ENCODE measurements around the gene THRB.

The THRB gene

DNA sequence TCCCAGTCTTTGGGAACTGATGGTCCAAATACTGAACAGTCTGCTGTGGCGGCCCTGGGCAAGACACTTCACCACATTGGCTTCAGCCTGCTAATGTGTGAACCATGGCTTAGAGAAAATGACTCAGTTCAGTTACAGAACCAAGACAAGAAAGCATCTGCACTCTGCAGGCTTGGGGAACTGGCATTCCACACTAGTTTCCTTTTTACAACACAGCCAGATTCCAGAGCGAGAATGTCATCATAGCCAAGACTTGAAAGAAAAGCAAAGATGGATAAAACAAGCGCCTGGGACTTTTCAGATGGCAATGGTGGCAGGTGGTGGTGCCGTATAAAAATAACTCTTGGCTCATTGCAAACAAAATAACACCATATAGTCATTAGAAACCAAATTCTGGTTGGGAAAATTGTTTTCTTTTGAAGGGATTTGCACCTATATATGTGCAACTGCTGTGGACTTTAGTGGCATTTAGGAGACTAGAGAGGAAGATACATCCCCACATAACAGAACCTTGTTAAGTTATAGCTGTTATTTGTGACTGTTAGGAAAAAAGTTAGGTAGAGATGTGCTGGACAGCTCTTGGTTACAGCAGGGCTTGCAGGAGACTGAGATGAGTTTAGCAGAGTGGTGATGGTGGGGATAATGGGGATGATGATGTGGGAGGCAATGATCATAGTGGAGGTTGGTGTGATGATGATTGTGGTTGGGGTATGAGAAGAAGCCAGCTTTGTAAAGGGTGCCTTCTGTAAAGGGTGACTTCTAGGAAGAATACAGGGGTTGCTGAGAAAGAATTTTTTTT, 273.6 kb downstream of the THRB start (continued):
- no peak for TF ChIP-seq ZNF16 (tag by site-specific recombination; IDR thresholded peaks at IDR 0.05; ENCODE audit: low read depth)

DNA sequence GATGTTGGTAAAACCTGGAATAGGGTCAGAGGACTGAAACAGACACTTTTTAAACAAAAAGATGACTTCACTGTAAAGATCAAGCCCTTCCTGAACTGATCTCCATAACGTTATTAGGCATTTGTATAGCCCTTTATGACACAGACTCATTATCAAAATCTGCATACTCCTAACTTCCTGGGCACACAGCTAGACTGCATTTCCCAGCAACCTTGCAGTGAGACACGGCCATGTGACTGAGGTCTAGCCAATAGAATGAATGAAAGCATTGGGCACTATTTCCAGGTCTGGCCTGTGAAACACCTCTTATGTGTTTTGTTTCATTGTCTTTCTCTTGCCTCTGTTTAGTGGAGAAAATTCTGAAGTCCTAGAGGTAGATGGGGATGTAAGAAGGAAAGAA, 279.1 kb downstream of the THRB start:
- H3K27ac ChIP-seq (ENCODE audit: extremely low read depth, low read depth, low read length): no peak overlapping the region
- H3K36me3 ChIP-seq (ENCODE audit: control insufficient read depth in 2 of 2, insufficient read depth in 1 of 2, low read length in 2 of 2): no peaks in the 10 kb centered on the region
- CTCF ChIA-PET: no interaction called here
- H3K9me3 ChIP-seq (ENCODE audit: control insufficient read depth, insufficient read depth, low read depth, low read length): no peaks in the 10 kb centered on the region
- no peak overlapping the region for H3K4me3 ChIP-seq (ENCODE audit: low read depth, low read length)
- no peaks in the 10 kb centered on the region for H3K4me1 ChIP-seq (ENCODE audit: control insufficient read depth, insufficient read depth, low read length)
- POLR2A ChIA-PET: no interaction called here
- TF ChIP-seq ZNF777 (tag by site-specific recombination; IDR thresholded peaks at IDR 0.05; ENCODE audit: borderline replicate concordance) (no peak), ZNF133 (tag by site-specific recombination; IDR thresholded peaks at IDR 0.05) (no peak), KLF1 (tag by site-specific recombination; IDR thresholded peaks at IDR 0.05) (no peak), ZNF311 (tag by site-specific recombination; IDR thresholded peaks at IDR 0.05; ENCODE audit: borderline replicate concordance) (no peak), ZBTB1 (tag by site-specific recombination; IDR thresholded peaks at IDR 0.05) (no peak), OVOL3 (tag by site-specific recombination; IDR thresholded peaks at IDR 0.05) (no peak), ZNF585B (tag by site-specific recombination; IDR thresholded peaks at IDR 0.05) (no peak), ZNF16 (tag by site-specific recombination; IDR thresholded peaks at IDR 0.05; ENCODE audit: low read depth) (no peak)
- TF ChIP-seq, protein P1, sequence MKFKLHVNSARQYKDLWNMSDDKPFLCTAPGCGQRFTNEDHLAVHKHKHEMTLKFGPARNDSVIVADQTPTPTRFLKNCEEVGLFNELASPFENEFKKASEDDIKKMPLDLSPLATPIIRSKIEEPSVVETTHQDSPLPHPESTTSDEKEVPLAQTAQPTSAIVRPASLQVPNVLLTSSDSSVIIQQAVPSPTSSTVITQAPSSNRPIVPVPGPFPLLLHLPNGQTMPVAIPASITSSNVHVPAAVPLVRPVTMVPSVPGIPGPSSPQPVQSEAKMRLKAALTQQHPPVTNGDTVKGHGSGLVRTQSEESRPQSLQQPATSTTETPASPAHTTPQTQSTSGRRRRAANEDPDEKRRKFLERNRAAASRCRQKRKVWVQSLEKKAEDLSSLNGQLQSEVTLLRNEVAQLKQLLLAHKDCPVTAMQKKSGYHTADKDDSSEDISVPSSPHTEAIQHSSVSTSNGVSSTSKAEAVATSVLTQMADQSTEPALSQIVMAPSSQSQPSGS (tag by site-specific recombination; IDR thresholded peaks at IDR 0.05; ENCODE audit: low read depth): no peak
- TF ChIP-seq, protein P2, sequence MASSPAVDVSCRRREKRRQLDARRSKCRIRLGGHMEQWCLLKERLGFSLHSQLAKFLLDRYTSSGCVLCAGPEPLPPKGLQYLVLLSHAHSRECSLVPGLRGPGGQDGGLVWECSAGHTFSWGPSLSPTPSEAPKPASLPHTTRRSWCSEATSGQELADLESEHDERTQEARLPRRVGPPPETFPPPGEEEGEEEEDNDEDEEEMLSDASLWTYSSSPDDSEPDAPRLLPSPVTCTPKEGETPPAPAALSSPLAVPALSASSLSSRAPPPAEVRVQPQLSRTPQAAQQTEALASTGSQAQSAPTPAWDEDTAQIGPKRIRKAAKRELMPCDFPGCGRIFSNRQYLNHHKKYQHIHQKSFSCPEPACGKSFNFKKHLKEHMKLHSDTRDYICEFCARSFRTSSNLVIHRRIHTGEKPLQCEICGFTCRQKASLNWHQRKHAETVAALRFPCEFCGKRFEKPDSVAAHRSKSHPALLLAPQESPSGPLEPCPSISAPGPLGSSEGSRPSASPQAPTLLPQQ (tag by site-specific recombination; IDR thresholded peaks at IDR 0.05): no peak

DNA sequence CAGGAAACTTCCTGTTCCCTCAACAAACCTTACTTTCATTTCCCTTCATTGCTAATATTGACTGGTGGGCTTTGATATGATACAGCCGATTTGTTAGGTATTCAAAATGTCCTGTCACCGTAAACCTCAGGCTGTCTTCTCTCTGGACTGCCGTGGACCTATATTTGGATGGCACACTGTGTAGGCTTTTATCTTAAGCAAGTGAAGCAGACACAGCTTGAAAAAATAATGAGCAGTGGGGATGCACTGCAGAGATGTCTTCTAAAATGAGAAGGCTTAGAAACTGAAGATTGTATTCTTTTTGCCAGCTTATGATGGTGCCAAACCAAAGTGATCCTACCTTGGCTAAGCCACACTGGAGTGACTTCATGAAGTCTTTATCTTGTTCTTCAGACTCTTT, 283.3 kb downstream of the THRB start:
- CTCF ChIA-PET: no interaction called here

More for the DNA sequence above, 283.3 kb downstream of the THRB start:
- POLR2A ChIA-PET: no interaction called here
- Histone ChIP-seq H3K4me3 (ENCODE audit: low read depth, low read length) (no peak overlapping the region), H3K27ac (ENCODE audit: extremely low read depth, low read depth, low read length) (no peak overlapping the region), H3K36me3 (ENCODE audit: control insufficient read depth in 2 of 2, insufficient read depth in 1 of 2, low read length in 2 of 2) (no peaks in the 10 kb centered on the region), H3K4me1 (ENCODE audit: control insufficient read depth, insufficient read depth, low read length) (no peaks in the 10 kb centered on the region), H3K9me3 (ENCODE audit: control insufficient read depth, insufficient read depth, low read depth, low read length) (no peaks in the 10 kb centered on the region)
- no peak for TF ChIP-seq ZNF24 (tag by site-specific recombination; IDR thresholded peaks at IDR 0.05)
- TF ChIP-seq ZNF571 (tag by site-specific recombination; IDR thresholded peaks at IDR 0.05): no peak
- TF ChIP-seq HOXC10 (CRISPR knock-in tag; IDR thresholded peaks at IDR 0.05): no peak
- TF ChIP-seq, protein P3, sequence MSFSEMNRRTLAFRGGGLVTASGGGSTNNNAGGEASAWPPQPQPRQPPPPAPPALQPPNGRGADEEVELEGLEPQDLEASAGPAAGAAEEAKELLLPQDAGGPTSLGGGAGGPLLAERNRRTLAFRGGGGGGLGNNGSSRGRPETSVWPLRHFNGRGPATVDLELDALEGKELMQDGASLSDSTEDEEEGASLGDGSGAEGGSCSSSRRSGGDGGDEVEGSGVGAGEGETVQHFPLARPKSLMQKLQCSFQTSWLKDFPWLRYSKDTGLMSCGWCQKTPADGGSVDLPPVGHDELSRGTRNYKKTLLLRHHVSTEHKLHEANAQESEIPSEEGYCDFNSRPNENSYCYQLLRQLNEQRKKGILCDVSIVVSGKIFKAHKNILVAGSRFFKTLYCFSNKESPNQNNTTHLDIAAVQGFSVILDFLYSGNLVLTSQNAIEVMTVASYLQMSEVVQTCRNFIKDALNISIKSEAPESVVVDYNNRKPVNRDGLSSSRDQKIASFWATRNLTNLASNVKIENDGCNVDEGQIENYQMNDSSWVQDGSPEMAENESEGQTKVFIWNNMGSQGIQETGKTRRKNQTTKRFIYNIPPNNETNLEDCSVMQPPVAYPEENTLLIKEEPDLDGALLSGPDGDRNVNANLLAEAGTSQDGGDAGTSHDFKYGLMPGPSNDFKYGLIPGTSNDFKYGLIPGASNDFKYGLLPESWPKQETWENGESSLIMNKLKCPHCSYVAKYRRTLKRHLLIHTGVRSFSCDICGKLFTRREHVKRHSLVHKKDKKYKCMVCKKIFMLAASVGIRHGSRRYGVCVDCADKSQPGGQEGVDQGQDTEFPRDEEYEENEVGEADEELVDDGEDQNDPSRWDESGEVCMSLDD (tag by site-specific recombination; IDR thresholded peaks at IDR 0.05): no peak
- no peak for TF ChIP-seq ZNF239 (tag by site-specific recombination; IDR thresholded peaks at IDR 0.05)
- TF ChIP-seq ZNF169 (tag by site-specific recombination; IDR thresholded peaks at IDR 0.05): no peak
- no peak for TF ChIP-seq OSR2 (tag by site-specific recombination; IDR thresholded peaks at IDR 0.05)
- TF ChIP-seq HOXA7 (CRISPR knock-in tag; IDR thresholded peaks at IDR 0.05; ENCODE audit: borderline replicate concordance): no peak
- no peak for TF ChIP-seq GLI4 (tag by site-specific recombination; IDR thresholded peaks at IDR 0.05)
- TF ChIP-seq, protein P4, sequence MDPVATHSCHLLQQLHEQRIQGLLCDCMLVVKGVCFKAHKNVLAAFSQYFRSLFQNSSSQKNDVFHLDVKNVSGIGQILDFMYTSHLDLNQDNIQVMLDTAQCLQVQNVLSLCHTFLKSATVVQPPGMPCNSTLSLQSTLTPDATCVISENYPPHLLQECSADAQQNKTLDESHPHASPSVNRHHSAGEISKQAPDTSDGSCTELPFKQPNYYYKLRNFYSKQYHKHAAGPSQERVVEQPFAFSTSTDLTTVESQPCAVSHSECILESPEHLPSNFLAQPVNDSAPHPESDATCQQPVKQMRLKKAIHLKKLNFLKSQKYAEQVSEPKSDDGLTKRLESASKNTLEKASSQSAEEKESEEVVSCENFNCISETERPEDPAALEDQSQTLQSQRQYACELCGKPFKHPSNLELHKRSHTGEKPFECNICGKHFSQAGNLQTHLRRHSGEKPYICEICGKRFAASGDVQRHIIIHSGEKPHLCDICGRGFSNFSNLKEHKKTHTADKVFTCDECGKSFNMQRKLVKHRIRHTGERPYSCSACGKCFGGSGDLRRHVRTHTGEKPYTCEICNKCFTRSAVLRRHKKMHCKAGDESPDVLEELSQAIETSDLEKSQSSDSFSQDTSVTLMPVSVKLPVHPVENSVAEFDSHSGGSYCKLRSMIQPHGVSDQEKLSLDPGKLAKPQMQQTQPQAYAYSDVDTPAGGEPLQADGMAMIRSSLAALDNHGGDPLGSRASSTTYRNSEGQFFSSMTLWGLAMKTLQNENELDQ (tag by site-specific recombination; IDR thresholded peaks at IDR 0.05; ENCODE audit: low read depth): no peak
- no peak for TF ChIP-seq ZBTB21 (tag by site-specific recombination; IDR thresholded peaks at IDR 0.05)
- no peak for TF ChIP-seq ZNF654 (tag by site-specific recombination; IDR thresholded peaks at IDR 0.05; ENCODE audit: low read depth)
